ENCODE data around the gene OR1A1. TPM values are rescaled to one million over a fixed set of nuclear protein-coding genes. Genes with fewer than 3 reads are reported as not detected.

Gene OR1A1, protein sequence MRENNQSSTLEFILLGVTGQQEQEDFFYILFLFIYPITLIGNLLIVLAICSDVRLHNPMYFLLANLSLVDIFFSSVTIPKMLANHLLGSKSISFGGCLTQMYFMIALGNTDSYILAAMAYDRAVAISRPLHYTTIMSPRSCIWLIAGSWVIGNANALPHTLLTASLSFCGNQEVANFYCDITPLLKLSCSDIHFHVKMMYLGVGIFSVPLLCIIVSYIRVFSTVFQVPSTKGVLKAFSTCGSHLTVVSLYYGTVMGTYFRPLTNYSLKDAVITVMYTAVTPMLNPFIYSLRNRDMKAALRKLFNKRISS
- not detected in 2 replicates for total RNA-seq (2014; rRNA removed; shearing (Covaris generic))

DNA sequence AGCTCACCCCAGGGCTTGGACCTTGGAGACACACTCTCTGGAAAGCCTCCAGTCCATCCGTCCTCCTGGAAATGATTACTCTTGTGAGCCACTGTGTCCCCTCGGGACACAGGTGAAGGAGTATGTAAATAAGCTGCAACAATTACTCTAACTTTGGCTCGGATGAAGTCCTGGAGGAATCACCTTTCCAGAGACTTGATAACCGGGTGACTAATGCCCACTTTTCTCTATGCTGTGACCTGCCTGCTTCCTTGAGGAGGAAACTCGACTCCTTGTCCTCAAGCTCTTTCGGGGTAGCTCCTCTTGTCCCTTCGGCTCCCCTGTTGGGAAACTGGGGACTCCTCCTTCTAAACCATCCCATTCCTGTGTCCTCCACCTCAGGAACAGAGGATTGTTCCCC lies at the start of gene OR1A1:
TSS of gene OR1A1 (plus strand) at position 301 of the 400 bp plus-strand sequence. CDS start 7,954 bp downstream, outside the sequence.

DNA sequence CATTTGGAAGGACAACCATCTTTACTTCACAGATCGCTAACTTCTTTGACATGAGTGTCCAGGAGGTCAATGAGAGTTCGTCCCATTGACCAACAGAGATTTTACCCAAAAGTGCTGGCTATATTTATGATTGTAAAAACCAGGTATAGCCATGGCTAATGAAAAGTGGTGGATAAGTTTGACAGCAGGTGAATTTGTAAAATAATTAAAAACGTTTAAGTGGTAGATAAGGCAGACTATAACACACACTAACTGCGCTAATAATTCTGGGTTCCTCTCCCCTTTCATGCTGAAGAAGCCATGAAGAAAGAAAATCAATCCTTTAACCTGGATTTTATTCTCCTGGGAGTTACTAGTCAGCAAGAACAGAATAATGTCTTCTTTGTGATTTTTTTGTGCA lies 10.2 kb upstream of the OR1A1 start, which contains the start of gene OR1A2:
TSS of gene OR1A2 (plus strand) at position 301 of the 400 bp plus-strand sequence. CDS start at position 301, 0 bp downstream.

Other genes with a start within 250 kb of the OR1A1 start
- not detected in 2 replicates for gene OR1D5, start 144.1 kb upstream of the OR1A1 start, total RNA-seq (2014; rRNA removed; shearing (Covaris generic))
- gene OR1D2, start 103.2 kb upstream of the OR1A1 start, total RNA-seq (2014; rRNA removed; shearing (Covaris generic)): not detected in 2 replicates
- gene OR1G1, start 80.1 kb upstream of the OR1A1 start, total RNA-seq (2014; rRNA removed; shearing (Covaris generic)): not detected in 2 replicates
- gene OR1A2, start 10.1 kb upstream of the OR1A1 start, total RNA-seq (2014; rRNA removed; shearing (Covaris generic)): not detected in 2 replicates
- gene OR3A1, start 90.7 kb downstream of the OR1A1 start, total RNA-seq (2014; rRNA removed; shearing (Covaris generic)): not detected in 2 replicates
- 0.75 and 1.8 TPM in 2 replicates for gene OR3A2, start 178.6 kb downstream of the OR1A1 start, total RNA-seq (2014; rRNA removed; shearing (Covaris generic))
- not detected in 2 replicates for gene OR1E1, start 190.7 kb downstream of the OR1A1 start, total RNA-seq (2014; rRNA removed; shearing (Covaris generic))
- gene OR3A3, start 203.7 kb downstream of the OR1A1 start, total RNA-seq (2014; rRNA removed; shearing (Covaris generic)): not detected in 2 replicates
- not detected in 2 replicates for gene OR1E2, start 226.2 kb downstream of the OR1A1 start, total RNA-seq (2014; rRNA removed; shearing (Covaris generic))

Data from A375 (cell line).